Astrocyte of the spinal cord (primary cell): ENCODE measurements around the gene KDM1B.

Experiments used
- DNase-seq: peaks from one replicate; pipeline ENCODE4 v3.0.0; 2011; ENCODE audit warnings: low read depth, low spot score
- H3K4me3 ChIP-seq: 2 replicates; pipeline ENCODE4 v1.5.1; 2011; ENCODE audit warnings: low read depth, mild to moderate bottlenecking, low read length, moderate library complexity
- in situ Hi-C: cut with HindIII; loops from 2 replicates; pipeline ENCODE4 v1.10.0; 2017; ENCODE audit warnings: low sequenced_read_pairs
- TF ChIP-seq, protein P1 (sequence below): IDR thresholded peaks from 2 replicates; pipeline ENCODE4 v1.5.1; 2012; ENCODE audit warnings: low read depth, mild to moderate bottlenecking, low read length, inconsistent platforms

The KDM1B gene

GRCh38 chr6:18253635-18254034, 98.4 kb downstream of the KDM1B start:
- TF ChIP-seq, protein P1, sequence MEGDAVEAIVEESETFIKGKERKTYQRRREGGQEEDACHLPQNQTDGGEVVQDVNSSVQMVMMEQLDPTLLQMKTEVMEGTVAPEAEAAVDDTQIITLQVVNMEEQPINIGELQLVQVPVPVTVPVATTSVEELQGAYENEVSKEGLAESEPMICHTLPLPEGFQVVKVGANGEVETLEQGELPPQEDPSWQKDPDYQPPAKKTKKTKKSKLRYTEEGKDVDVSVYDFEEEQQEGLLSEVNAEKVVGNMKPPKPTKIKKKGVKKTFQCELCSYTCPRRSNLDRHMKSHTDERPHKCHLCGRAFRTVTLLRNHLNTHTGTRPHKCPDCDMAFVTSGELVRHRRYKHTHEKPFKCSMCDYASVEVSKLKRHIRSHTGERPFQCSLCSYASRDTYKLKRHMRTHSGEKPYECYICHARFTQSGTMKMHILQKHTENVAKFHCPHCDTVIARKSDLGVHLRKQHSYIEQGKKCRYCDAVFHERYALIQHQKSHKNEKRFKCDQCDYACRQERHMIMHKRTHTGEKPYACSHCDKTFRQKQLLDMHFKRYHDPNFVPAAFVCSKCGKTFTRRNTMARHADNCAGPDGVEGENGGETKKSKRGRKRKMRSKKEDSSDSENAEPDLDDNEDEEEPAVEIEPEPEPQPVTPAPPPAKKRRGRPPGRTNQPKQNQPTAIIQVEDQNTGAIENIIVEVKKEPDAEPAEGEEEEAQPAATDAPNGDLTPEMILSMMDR = no peak
- no peak for DNase-seq
- in situ Hi-C loops = no loop called here
- no peak overlapping the region for H3K4me3 ChIP-seq

GRCh38 chr6:18254793-18255192, 99.6 kb downstream of the KDM1B start:
- TF ChIP-seq, protein P1 = no peak
- in situ Hi-C loops = no loop called here
- DNase-seq = no peak
- H3K4me3 ChIP-seq = no peak overlapping the region

- TF ChIP-seq, protein P1 = no peak
- DNase-seq = no peak
- no peak overlapping the region for H3K4me3 ChIP-seq
- in situ Hi-C loops = no loop called here
These were observed 104.6 kb downstream of the KDM1B start for GRCh38 chr6:18259675-18260447.

DNA sequence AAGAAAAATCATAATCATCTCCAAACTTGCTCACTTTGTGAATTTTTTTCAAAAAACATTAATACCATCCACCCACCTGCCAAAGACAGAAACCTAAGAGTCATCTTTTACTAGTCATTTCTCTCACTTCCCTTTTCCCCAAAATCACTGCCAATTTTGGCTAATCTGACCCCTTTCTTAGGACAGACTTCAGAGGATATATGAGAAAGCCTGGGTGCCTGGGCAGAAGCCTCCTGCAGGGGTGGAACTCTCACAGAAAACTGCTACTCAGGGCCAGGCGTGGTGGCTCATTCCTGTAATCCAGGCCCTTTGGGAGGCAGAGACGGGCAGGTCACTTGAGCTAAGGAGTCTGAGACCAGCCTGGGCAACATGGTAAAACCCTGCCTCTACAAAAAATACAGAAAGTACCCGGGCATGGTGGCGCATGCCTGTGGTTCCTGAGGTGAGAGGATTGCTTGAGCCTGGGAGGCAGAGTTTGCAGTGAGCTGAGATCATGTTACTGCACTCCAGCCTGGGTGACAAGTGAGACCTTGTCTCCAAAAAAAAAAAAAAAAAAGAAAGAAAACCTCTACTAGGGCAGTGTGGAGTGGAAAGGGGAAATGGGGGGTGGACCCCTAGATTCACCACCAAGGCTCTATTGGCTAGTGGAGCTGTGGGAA, 105.4 kb downstream of the KDM1B start:
- H3K4me3 ChIP-seq = no peak overlapping the region
- TF ChIP-seq, protein P1 = no peak
- in situ Hi-C loops = no loop called here
- DNase-seq = peak; percentile 40

DNA sequence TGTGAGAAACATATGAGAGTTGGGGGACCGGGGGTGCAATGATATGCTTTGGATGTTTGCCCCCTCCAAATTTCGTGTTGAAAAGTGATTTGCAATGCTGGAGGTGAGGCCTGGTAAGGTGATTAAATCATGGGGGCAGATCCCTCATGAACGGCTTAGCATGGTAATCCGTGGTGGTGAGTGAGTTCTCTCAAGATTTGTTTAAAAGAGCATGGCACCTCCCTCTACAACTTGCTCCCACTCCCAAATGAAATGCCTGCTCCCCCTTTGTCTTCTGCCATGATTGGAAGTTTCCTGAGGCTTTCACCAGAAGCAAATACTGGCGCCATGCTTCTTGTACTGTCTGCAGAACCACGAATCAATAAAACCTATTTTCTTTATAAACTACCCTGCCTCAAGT, 106.7 kb downstream of the KDM1B start:
- no peak for DNase-seq
- in situ Hi-C loops = no loop called here
- TF ChIP-seq, protein P1 = no peak
- H3K4me3 ChIP-seq = no peak overlapping the region

- peak; percentile 39 for DNase-seq
- TF ChIP-seq, protein P1 = no peak
- in situ Hi-C loops = no loop called here
- peak overlapping the region; percentile 97 for H3K4me3 ChIP-seq
These were observed 107.6 kb downstream of the KDM1B start for GRCh38 chr6:18262702-18263417.
